Measurements from ENCODE around the gene CRIP2. TPM values are rescaled to one million over a fixed set of nuclear protein-coding genes. Genes with fewer than 3 reads are reported as not detected.
A peak's percentile ranks its signal among the peaks of the same experiment; 100 is the strongest.

Gene CRIP2
- total and polyA plus RNA-seq, 2 of the 13 experiments (the other 11 are each of a cell fraction or from before 2014, with no cell fraction given), result 31.6 to 37.9 TPM

- TF ChIP-seq RFX3 (CRISPR knock-in tag; IDR thresholded peaks at IDR 0.05), result no peak
- no peak for TF ChIP-seq IKZF1 (IDR thresholded peaks at IDR 0.05)
- peak; percentile 60; the same call in 1 of the 2 replicates for TF ChIP-seq ARID4A (CRISPR knock-in tag; IDR thresholded peaks at IDR 0.05; ENCODE audit: borderline replicate concordance)
- TF ChIP-seq BRCA1 (CRISPR knock-in tag; IDR thresholded peaks at IDR 0.05), result no peak
- TF ChIP-seq SUZ12 (IDR thresholded peaks at IDR 0.05; ENCODE audit: low read depth, low read length), result no peak
- TF ChIP-seq EZH2 (conservative IDR thresholded peaks at IDR 0.05; ENCODE audit: low read depth, low read length), result no peak
- no peak; the same call in 1 of the 2 replicates for TF ChIP-seq LBX2 (CRISPR knock-in tag; IDR thresholded peaks at IDR 0.05; ENCODE audit: borderline replicate concordance)
- TF ChIP-seq EEA1 (CRISPR knock-in tag; IDR thresholded peaks at IDR 0.05; ENCODE audit: borderline replicate concordance), result no peak
- peak; percentile 72 for TF ChIP-seq ZNF639 (CRISPR knock-in tag; conservative IDR thresholded peaks at IDR 0.05)
- TF ChIP-seq, protein P1, sequence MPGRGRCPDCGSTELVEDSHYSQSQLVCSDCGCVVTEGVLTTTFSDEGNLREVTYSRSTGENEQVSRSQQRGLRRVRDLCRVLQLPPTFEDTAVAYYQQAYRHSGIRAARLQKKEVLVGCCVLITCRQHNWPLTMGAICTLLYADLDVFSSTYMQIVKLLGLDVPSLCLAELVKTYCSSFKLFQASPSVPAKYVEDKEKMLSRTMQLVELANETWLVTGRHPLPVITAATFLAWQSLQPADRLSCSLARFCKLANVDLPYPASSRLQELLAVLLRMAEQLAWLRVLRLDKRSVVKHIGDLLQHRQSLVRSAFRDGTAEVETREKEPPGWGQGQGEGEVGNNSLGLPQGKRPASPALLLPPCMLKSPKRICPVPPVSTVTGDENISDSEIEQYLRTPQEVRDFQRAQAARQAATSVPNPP (CRISPR knock-in tag; IDR thresholded peaks at IDR 0.05), result no peak
- TF ChIP-seq TOPORS (CRISPR knock-in tag; IDR thresholded peaks at IDR 0.05), result no peak
- TF ChIP-seq, protein P2, sequence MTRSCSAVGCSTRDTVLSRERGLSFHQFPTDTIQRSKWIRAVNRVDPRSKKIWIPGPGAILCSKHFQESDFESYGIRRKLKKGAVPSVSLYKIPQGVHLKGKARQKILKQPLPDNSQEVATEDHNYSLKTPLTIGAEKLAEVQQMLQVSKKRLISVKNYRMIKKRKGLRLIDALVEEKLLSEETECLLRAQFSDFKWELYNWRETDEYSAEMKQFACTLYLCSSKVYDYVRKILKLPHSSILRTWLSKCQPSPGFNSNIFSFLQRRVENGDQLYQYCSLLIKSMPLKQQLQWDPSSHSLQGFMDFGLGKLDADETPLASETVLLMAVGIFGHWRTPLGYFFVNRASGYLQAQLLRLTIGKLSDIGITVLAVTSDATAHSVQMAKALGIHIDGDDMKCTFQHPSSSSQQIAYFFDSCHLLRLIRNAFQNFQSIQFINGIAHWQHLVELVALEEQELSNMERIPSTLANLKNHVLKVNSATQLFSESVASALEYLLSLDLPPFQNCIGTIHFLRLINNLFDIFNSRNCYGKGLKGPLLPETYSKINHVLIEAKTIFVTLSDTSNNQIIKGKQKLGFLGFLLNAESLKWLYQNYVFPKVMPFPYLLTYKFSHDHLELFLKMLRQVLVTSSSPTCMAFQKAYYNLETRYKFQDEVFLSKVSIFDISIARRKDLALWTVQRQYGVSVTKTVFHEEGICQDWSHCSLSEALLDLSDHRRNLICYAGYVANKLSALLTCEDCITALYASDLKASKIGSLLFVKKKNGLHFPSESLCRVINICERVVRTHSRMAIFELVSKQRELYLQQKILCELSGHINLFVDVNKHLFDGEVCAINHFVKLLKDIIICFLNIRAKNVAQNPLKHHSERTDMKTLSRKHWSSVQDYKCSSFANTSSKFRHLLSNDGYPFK (CRISPR knock-in tag; IDR thresholded peaks at IDR 0.05; ENCODE audit: borderline replicate concordance), result no peak
- TF ChIP-seq, protein P3, sequence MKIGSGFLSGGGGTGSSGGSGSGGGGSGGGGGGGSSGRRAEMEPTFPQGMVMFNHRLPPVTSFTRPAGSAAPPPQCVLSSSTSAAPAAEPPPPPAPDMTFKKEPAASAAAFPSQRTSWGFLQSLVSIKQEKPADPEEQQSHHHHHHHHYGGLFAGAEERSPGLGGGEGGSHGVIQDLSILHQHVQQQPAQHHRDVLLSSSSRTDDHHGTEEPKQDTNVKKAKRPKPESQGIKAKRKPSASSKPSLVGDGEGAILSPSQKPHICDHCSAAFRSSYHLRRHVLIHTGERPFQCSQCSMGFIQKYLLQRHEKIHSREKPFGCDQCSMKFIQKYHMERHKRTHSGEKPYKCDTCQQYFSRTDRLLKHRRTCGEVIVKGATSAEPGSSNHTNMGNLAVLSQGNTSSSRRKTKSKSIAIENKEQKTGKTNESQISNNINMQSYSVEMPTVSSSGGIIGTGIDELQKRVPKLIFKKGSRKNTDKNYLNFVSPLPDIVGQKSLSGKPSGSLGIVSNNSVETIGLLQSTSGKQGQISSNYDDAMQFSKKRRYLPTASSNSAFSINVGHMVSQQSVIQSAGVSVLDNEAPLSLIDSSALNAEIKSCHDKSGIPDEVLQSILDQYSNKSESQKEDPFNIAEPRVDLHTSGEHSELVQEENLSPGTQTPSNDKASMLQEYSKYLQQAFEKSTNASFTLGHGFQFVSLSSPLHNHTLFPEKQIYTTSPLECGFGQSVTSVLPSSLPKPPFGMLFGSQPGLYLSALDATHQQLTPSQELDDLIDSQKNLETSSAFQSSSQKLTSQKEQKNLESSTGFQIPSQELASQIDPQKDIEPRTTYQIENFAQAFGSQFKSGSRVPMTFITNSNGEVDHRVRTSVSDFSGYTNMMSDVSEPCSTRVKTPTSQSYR (CRISPR knock-in tag; IDR thresholded peaks at IDR 0.05; ENCODE audit: borderline replicate concordance), result peak; percentile 23; the same call in 1 of the 2 replicates
Observed at GRCh38 chr14:105527826-105528585, 53.4 kb downstream of the CRIP2 start (continued).

All from HepG2 (cell line).